SH-SY5Y (cell line): ENCODE measurements around the gene EXD3.

Experiments used
- GATA2 ChIP-seq: IDR thresholded peaks from 2 replicates; pipeline ENCODE4 v1.6.1; 2011; ENCODE audit warnings: mild to moderate bottlenecking, low read depth, low read length
- GATA3 ChIP-seq: IDR thresholded peaks from 2 replicates; pipeline ENCODE4 v1.6.1; 2011; ENCODE audit warnings: low read depth, mild to moderate bottlenecking, low read length, moderate library complexity

DNA sequence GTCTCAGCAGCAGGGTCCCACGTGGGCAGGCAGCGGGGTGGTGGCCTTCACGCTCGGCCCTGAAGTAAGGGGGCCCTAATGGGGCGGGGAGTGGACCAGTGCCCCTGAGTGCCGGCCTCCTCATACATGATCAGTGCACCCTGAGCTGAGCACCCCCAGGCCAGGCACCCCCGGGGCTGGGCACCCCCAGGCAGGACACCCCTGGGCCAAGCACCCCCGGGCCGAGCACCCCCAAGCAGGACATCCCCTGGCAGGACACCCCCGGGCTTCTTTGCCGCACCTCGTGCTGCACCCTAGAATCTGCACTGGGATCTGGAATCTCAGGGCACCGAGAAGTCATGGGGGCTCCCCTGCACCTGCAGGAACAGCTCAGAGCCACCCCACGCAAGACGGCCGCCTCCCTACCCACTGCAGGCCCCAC, 51.4 kb downstream of the EXD3 start:
- TF ChIP-seq GATA2 (no peak), GATA3 (no peak)
